Smooth muscle cell (in vitro differentiated cells): ENCODE results near the gene HMG20B. TPM values are rescaled to one million over a fixed set of nuclear protein-coding genes. Genes with fewer than 3 reads are reported as not detected.

Source experiments
- DNase-seq: peaks from one replicate; lab custom pipeline; 2025; ENCODE audit not compliant: unreplicated experiment; lab: John Stamatoyannopoulos, UW
- H2AFZ ChIP-seq: fragments of 200-600 bp; sonication (generic); 2 replicates; pipeline ENCODE4 v1.6.0; 2016; ENCODE audit warnings: antibody characterized with exemption, low read depth, mild to moderate bottlenecking
- H3F3A ChIP-seq: fragments of 200-600 bp; sonication (generic); 2 replicates; pipeline ENCODE4 v1.6.0; 2017; ENCODE audit warnings: antibody characterized with exemption, low read depth
- H3K27ac ChIP-seq: fragments of 200-600 bp; sonication (generic); 2 replicates; pipeline ENCODE4 v1.5.1; 2016; ENCODE audit warnings: low read depth, mild to moderate bottlenecking
- H3K27me3 ChIP-seq: fragments of 200-600 bp; sonication (generic); 2 replicates; pipeline ENCODE4 v1.6.1; 2016; ENCODE audit warnings: low read depth, mild to moderate bottlenecking
- H3K36me3 ChIP-seq: fragments of 200-600 bp; sonication (generic); 2 replicates; pipeline ENCODE4 v1.5.1; 2016; ENCODE audit warnings: low read depth
- H3K4me1 ChIP-seq: fragments of 200-600 bp; sonication (generic); 2 replicates; pipeline ENCODE4 v1.5.1; 2016; ENCODE audit warnings: low read depth
- H3K4me2 ChIP-seq: fragments of 200-600 bp; sonication (generic); 2 replicates; pipeline ENCODE4 v1.6.0; 2016; ENCODE audit warnings: mild to moderate bottlenecking
- H3K4me3 ChIP-seq: fragments of 200-600 bp; sonication (generic); 2 replicates; pipeline ENCODE4 v1.5.1; 2016; ENCODE audit warnings: mild to moderate bottlenecking
- H3K79me2 ChIP-seq: fragments of 200-600 bp; sonication (generic); 2 replicates; pipeline ENCODE4 v1.6.0; 2016; ENCODE audit warnings: low read depth, mild to moderate bottlenecking
- H3K9ac ChIP-seq: fragments of 200-600 bp; sonication (generic); 2 replicates; pipeline ENCODE4 v1.6.0; 2016; ENCODE audit warnings: low read depth
- H3K9me3 ChIP-seq: fragments of 200-600 bp; sonication (generic); replicated peaks from 2 replicates; pipeline ENCODE4 v1.5.1; 2016; ENCODE audit warnings: low read depth
- H4K20me1 ChIP-seq: fragments of 200-600 bp; sonication (generic); 2 replicates; pipeline ENCODE4 v1.6.0; 2016; ENCODE audit warnings: low read depth
- CTCF ChIP-seq: fragments of 200-600 bp; sonication (generic); IDR thresholded peaks from 2 replicates; pipeline ENCODE4 v1.5.1; 2017; ENCODE audit warnings: borderline replicate concordance, mild to moderate bottlenecking, antibody characterized with exemption; ENCODE audit not compliant: insufficient read depth, poor library complexity, severe bottlenecking
- WGBS: methylation state at CpG from one replicate; pipeline ENCODE4 v1.1.7; 2016; ENCODE audit warnings: low lambda C conversion rate; 5-methylcytosine and 5-hydroxymethylcytosine counted together
- polyA plus RNA-seq: library from polyadenylated mRNA; unstranded; fragments of >200 nt; fragmentation: Nextera tagmentation; extraction: Ambion mirVana; gene quantifications from 2 replicates; pipeline ENCODE4 v1.2.1, GENCODE V29; 2016
- total RNA-seq: library from RNA; depleted of rRNA; stranded (reverse); fragments of >200 nt; gene quantifications from 2 replicates; pipeline ENCODE4 v1.2.3, GENCODE V29; 2014

HMG20B gene
- total and polyA plus RNA-seq, 2 experiments from 2014 or later: 109 to 120 TPM

GRCh38 chr19:3547301-3547731 lies 25.4 kb upstream of the HMG20B start:
- no peaks in the 10 kb centered on the region for H3K4me1 ChIP-seq
- H4K20me1 ChIP-seq: peaks cover 45% of the 10 kb centered on the region
- no peak overlapping the region for H3K27ac ChIP-seq
- no peak for DNase-seq
- WGBS: 97% methylated on average over 14 of the region's 15 CpGs
- H3K27me3 ChIP-seq: no peaks in the 10 kb centered on the region
- TF ChIP-seq CTCF: peak; percentile 62
- no peak overlapping the region for H3K4me3 ChIP-seq
- no peak overlapping the region for H2AFZ ChIP-seq
- H3K9ac ChIP-seq: no peak overlapping the region
- peaks cover 5% of the 10 kb centered on the region for H3F3A ChIP-seq
- H3K79me2 ChIP-seq: no peaks in the 10 kb centered on the region
- H3K9me3 ChIP-seq: no peaks in the 10 kb centered on the region
- H3K36me3 ChIP-seq: no peaks in the 10 kb centered on the region
- H3K4me2 ChIP-seq: no peak overlapping the region

- Histone ChIP-seq H3K4me1 (no peaks in the 10 kb centered on the region), H4K20me1 (peaks cover 45% of the 10 kb centered on the region), H3K36me3 (no peaks in the 10 kb centered on the region), H3K27me3 (no peaks in the 10 kb centered on the region), H3K79me2 (no peaks in the 10 kb centered on the region), H3K9ac (no peak overlapping the region), H3K4me3 (no peak overlapping the region), H3F3A (no peaks in the 10 kb centered on the region), H2AFZ (no peak overlapping the region), H3K4me2 (no peak overlapping the region), H3K9me3 (no peaks in the 10 kb centered on the region), H3K27ac (no peak overlapping the region)
- WGBS: 96% methylated on average over 27 of the region's 36 CpGs
- DNase-seq: no peak
- no peak for TF ChIP-seq CTCF
Measured at GRCh38 chr19:3547767-3548282, 24.9 kb upstream of the HMG20B start.

- no peaks in the 10 kb centered on the region for H3K36me3 ChIP-seq
- no peaks in the 10 kb centered on the region for H3K27me3 ChIP-seq
- H3K4me3 ChIP-seq: no peak overlapping the region
- TF ChIP-seq CTCF: no peak
- H2AFZ ChIP-seq: no peak overlapping the region
- DNase-seq: no peak
- H4K20me1 ChIP-seq: peaks cover 45% of the 10 kb centered on the region
- 96% methylated on average over 14 of the region's 14 CpGs for WGBS
- H3K27ac ChIP-seq: no peak overlapping the region
- no peak overlapping the region for H3K9ac ChIP-seq
- H3F3A ChIP-seq: no peaks in the 10 kb centered on the region
- H3K79me2 ChIP-seq: no peaks in the 10 kb centered on the region
- no peaks in the 10 kb centered on the region for H3K9me3 ChIP-seq
- H3K4me1 ChIP-seq: no peaks in the 10 kb centered on the region
- no peak overlapping the region for H3K4me2 ChIP-seq
Measured at GRCh38 chr19:3548606-3549005, 24.1 kb upstream of the HMG20B start.

- Histone ChIP-seq H3K27me3 (no peaks in the 10 kb centered on the region), H3K4me2 (no peak overlapping the region), H2AFZ (no peak overlapping the region), H3K79me2 (peaks cover 11% of the 10 kb centered on the region), H3K27ac (no peak overlapping the region), H3K4me1 (no peaks in the 10 kb centered on the region), H3K36me3 (no peaks in the 10 kb centered on the region), H3K9me3 (no peaks in the 10 kb centered on the region), H3K9ac (no peak overlapping the region), H3K4me3 (no peak overlapping the region), H3F3A (no peaks in the 10 kb centered on the region), H4K20me1 (peaks cover 49% of the 10 kb centered on the region)
- 97% methylated on average over 10 of the region's 10 CpGs for WGBS
- DNase-seq: no peak
- TF ChIP-seq CTCF: no peak
Measured at GRCh38 chr19:3549816-3550215, 22.9 kb upstream of the HMG20B start.
